K562 (cell line): ENCODE data around the gene HRAS. TPM values are rescaled to one million over a fixed set of nuclear protein-coding genes. Genes with fewer than 3 reads are reported as not detected.

ENCODE experiments used
- ATAC-seq: fragments of 200-7000 bp; cut with Tn5 transposase; 3 replicates; pipeline ENCODE4 v1.9.1; 2020; ENCODE audit warnings: moderate library complexity
- BruUV-seq: library from RNA; stranded (reverse); fragments of 400-500 nt; replicated peaks from 2 replicates; lab custom pipeline; 2021; lab: Mats Ljungman, UMichigan
- CTCF ChIA-PET: fragments of 300-600 bp; formaldehyde crosslinking; extraction: SDS; loops from one replicate; lab custom pipeline; 2021; ENCODE audit warnings: low intra/inter-chr PET ratio; lab: Yijun Ruan, JAX
- POLR2A ChIA-PET: fragments of 300-600, 350-650 bp; sonication (Branson Sonifier 250); formaldehyde crosslinking; extraction: SDS; loops from one replicate; lab custom pipeline; 2021; ENCODE audit warnings: antibody characterized with exemption, inconsistent platforms; lab: Yijun Ruan, JAX
- DNase-seq, 4 experiments: peaks; one replicate each; pipeline versions ENCODE4 v3.0.0 to v3.0.0-alpha.2; 2011 to 2018; ENCODE audit warnings: low spot score in 3 of 4, mixed read lengths in 3 of 4; ENCODE audit errors: extremely low read depth in 1 of 4
- FAIRE-seq: peaks from 2 replicates; lab custom pipeline; 2011; peaks lifted over from hg19 to GRCh38; lab: Jason Lieb, UNC
- H2AFZ ChIP-seq: 2 replicates; pipeline ENCODE4 v1.6.0; 2011; ENCODE audit warnings: low read depth, low read length, control low read depth, inconsistent platforms
- H3K27ac ChIP-seq: fragments of 200-600 bp; 3 replicates; pipeline ENCODE4 v1.8.0; 2011; ENCODE audit warnings: low read depth, mild to moderate bottlenecking, control low read depth, inconsistent platforms, low read length, moderate library complexity, mixed read lengths; ENCODE audit errors: extremely low read depth
- H3K27me3 ChIP-seq, 2 experiments: fragments of 300-600 bp in 1 of 2; 2 replicates in 1 of 2; 3 replicates in 1 of 2; pipeline versions ENCODE4 v1.6.0 to v1.8.0; 2011; ENCODE audit warnings: inconsistent platforms in 2 of 2, low read length in 2 of 2, mild to moderate bottlenecking in 1 of 2, mixed read lengths in 1 of 2, moderate library complexity in 1 of 2; ENCODE audit not compliant: control insufficient read depth in 2 of 2, insufficient read depth in 2 of 2
- H3K36me3 ChIP-seq: fragments of 300-600 bp; 3 replicates; pipeline ENCODE4 v1.8.0; 2011; ENCODE audit warnings: mild to moderate bottlenecking, low read length, inconsistent platforms; ENCODE audit not compliant: control insufficient read depth, insufficient read depth
- H3K4me1 ChIP-seq, 2 experiments: fragments of 200-600 bp in 1 of 2; replicated peaks in 1 of 2; 2 replicates in 1 of 2; 3 replicates in 1 of 2; pipeline versions ENCODE4 v1.5.1 to v1.8.0; 2011; ENCODE audit warnings: inconsistent platforms in 2 of 2, low read length in 2 of 2, mild to moderate bottlenecking in 1 of 2, mixed read lengths in 1 of 2, moderate library complexity in 1 of 2; ENCODE audit not compliant: control insufficient read depth in 2 of 2, insufficient read depth in 2 of 2
- H3K4me2 ChIP-seq: 2 replicates; pipeline ENCODE4 v1.6.1; 2011; ENCODE audit warnings: low read length, control low read depth, inconsistent platforms, mixed read lengths; ENCODE audit not compliant: insufficient read depth
- H3K4me3 ChIP-seq: fragments of 200-600 bp; sonication (generic), shearing (Covaris generic); 2 replicates; pipeline ENCODE4 v1.5.1; 2016; ENCODE audit warnings: control low read depth, inconsistent platforms
- H3K79me2 ChIP-seq: fragments of 200-600 bp; 3 replicates; pipeline ENCODE4 v1.8.0; 2011; ENCODE audit warnings: low read length, inconsistent platforms; ENCODE audit not compliant: control insufficient read depth, insufficient read depth
- H3K9ac ChIP-seq, 2 experiments: 2 replicates each; pipeline versions ENCODE4 v1.6.0 to v1.6.1; 2011; ENCODE audit warnings: low read depth in 2 of 2, low read length in 2 of 2, control low read depth in 1 of 2, inconsistent platforms in 1 of 2, mild to moderate bottlenecking in 1 of 2, mixed read lengths in 1 of 2; ENCODE audit not compliant: insufficient read depth in 1 of 2
- H3K9me1 ChIP-seq: one replicate; pipeline ENCODE4 v1.6.0; 2011; ENCODE audit warnings: inconsistent platforms, mild to moderate bottlenecking, low read length, moderate library complexity; ENCODE audit not compliant: control insufficient read depth, insufficient read depth
- H3K9me3 ChIP-seq: replicated peaks from 2 replicates; pipeline ENCODE4 v1.5.1; 2011; ENCODE audit warnings: low read depth, low read length, inconsistent platforms; ENCODE audit not compliant: control insufficient read depth, insufficient read depth
- H4K20me1 ChIP-seq: replicated peaks from 2 replicates; pipeline ENCODE4 v1.6.1; 2011; ENCODE audit warnings: low read length, inconsistent platforms, mixed read lengths; ENCODE audit not compliant: control insufficient read depth, insufficient read depth
- YY1 ChIP-seq, 3 experiments: IDR thresholded peaks; 2 replicates each; pipeline ENCODE4 v1.6.1; 2011; ENCODE audit warnings: low read length in 2 of 3, mild to moderate bottlenecking in 2 of 3, moderate library complexity in 2 of 3, borderline replicate concordance in 1 of 3, control low read depth in 1 of 3, low read depth in 1 of 3; ENCODE audit not compliant: insufficient read depth in 3 of 3, insufficient replicate concordance in 2 of 3, control insufficient read depth in 1 of 3, insufficient read length in 1 of 3; ENCODE audit errors: extremely low read depth in 1 of 3
- ZBED1 ChIP-seq: IDR thresholded peaks from 2 replicates; pipeline ENCODE4 v1.6.1; 2014
- ZNF165 ChIP-seq: fragments of 250-450 bp; sonication (Bioruptor Pico); IDR thresholded peaks from 2 replicates; pipeline ENCODE4 v1.4.0; 2020; ENCODE audit warnings: borderline replicate concordance
- ZNF274 ChIP-seq: IDR thresholded peaks from 2 replicates; pipeline ENCODE4 v1.6.1; 2011; ENCODE audit warnings: low read depth, mild to moderate bottlenecking, low read length, moderate library complexity, borderline replicate concordance
- WGBS: fragments of 100-300 bp; shearing (Covaris generic); methylation state at CpG from one replicate; pipeline ENCODE4 v1.1.6; 2016; ENCODE audit warnings: low coverage, mixed read lengths; ENCODE audit not compliant: insufficient coverage; ENCODE audit errors: missing lambda C conversion rate; 5-methylcytosine and 5-hydroxymethylcytosine counted together
- in situ Hi-C: fragments of 300-500 bp; cut with MboI; formaldehyde crosslinking; loops from 4 replicates; pipeline ENCODE4 v1.15.0; 2018; ENCODE audit warnings: inconsistent platforms, mixed read lengths
- intact Hi-C: fragments of 100-400 bp; cut with micrococcal nuclease; formaldehyde crosslinking; loops from 2 replicates; pipeline ENCODE4 v1.14.2; 2022
- polyA plus RNA-seq, 8 experiments: library from polyadenylated mRNA; depleted of rRNA in 4 of 8; stranded (reverse) in 5 of 8; unstranded in 3 of 8; fragments of >200 nt; fragmentation: Nextera tagmentation in 2 of 8; fragmentation: Illumina TruSeq in 1 of 8; extraction: Ambion mirVana in 2 of 8; extraction: Trizol in 1 of 8; gene quantifications; 2 replicates each; pipeline versions ENCODE4 v1.2.1 to v1.2.3, GENCODE V29; 2011 to 2014; ENCODE audit warnings: inconsistent platforms in 1 of 8, missing spikeins in 1 of 8
- total RNA-seq, 7 experiments: library from RNA; depleted of rRNA in 6 of 7; stranded (reverse); fragments of >200 nt in 6 of 7; fragmentation: Illumina TruSeq in 2 of 7; extraction: Trizol in 2 of 7; gene quantifications; 2 replicates each; pipeline versions ENCODE4 v1.2.1 to v1.2.3, GENCODE V29; 2011 to 2021; ENCODE audit warnings: low replicate concordance in 1 of 7
- TF ChIP-seq, protein P1 (sequence below): IDR thresholded peaks from 2 replicates; pipeline ENCODE4 v1.6.1; 2016; ENCODE audit warnings: missing genetic modification characterization, missing compliant biosample characterization
- TF ChIP-seq, protein P2 (sequence below): fragments of 450-650 bp; formaldehyde crosslinking; IDR thresholded peaks from 2 replicates; pipeline ENCODE4 v1.4.0; 2020; ENCODE audit warnings: mild to moderate bottlenecking, mixed read lengths
- TF ChIP-seq, protein P3 (sequence below): fragments of 450-650 bp; IDR thresholded peaks from 2 replicates; pipeline ENCODE4 v1.7.1; 2018; ENCODE audit warnings: mild to moderate bottlenecking, low read depth; ENCODE audit not compliant: partially characterized antibody

HRAS gene
- total and polyA plus RNA-seq, 9 of the 15 experiments (the other 6 are each of a cell fraction or from before 2014, with no cell fraction given) = 2.8 to 73.5 (median 29.6) TPM

DNA sequence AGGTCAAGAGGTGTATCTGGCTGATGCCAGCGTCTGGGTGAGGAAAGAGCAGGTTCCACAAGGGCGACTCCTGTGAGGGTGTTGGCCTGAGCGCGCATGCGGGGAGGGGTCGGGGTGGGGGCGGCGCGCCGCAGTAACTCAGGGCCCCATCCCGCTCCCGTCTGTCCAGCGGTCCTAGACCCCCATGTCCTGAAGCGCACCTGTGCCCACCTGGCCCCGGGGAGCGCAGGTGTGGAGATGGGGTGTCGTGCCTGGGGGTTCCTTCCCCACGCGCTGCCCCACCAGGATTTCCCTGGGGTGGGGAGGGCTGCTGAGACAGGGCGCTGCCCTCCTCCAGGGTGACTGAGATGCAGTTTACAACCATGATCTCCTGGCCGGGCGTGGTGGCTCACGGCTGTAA, 49.2 kb downstream of the HRAS start:
- no peak overlapping the region for H2AFZ ChIP-seq
- FAIRE-seq (no peak), ATAC-seq (no peak)
- no peak overlapping the region for H3K9ac ChIP-seq
- POLR2A ChIA-PET = no interaction called here
- H4K20me1 ChIP-seq = no peaks in the 10 kb centered on the region
- intact Hi-C loops = no loop called here
- 100% methylated on average over 3 of the region's 23 CpGs for WGBS
- H3K4me3 ChIP-seq = no peak overlapping the region
- peaks cover 0 to 24% of the 10 kb centered on the region in 2 experiments; a peak in 2 of 5 replicates for H3K4me1 ChIP-seq
- H3K36me3 ChIP-seq = peaks cover 51% of the 10 kb centered on the region; the same call in 2 of the 3 replicates
- H3K4me2 ChIP-seq = no peak overlapping the region
- peaks cover 18% of the 10 kb centered on the region for H3K79me2 ChIP-seq
- H3K9me1 ChIP-seq = no peaks in the 10 kb centered on the region
- TF ChIP-seq, protein P1, sequence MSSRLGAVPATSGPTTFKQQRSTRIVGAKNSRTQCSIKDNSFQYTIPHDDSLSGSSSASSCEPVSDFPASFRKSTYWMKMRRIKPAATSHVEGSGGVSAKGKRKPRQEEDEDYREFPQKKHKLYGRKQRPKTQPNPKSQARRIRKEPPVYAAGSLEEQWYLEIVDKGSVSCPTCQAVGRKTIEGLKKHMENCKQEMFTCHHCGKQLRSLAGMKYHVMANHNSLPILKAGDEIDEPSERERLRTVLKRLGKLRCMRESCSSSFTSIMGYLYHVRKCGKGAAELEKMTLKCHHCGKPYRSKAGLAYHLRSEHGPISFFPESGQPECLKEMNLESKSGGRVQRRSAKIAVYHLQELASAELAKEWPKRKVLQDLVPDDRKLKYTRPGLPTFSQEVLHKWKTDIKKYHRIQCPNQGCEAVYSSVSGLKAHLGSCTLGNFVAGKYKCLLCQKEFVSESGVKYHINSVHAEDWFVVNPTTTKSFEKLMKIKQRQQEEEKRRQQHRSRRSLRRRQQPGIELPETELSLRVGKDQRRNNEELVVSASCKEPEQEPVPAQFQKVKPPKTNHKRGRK (tag) = no peak
- TF ChIP-seq ZBED1 = no peak
- no peak for TF ChIP-seq ZNF274
- TF ChIP-seq ZNF165 (CRISPR knock-in tag) = no peak
- TF ChIP-seq, protein P2, sequence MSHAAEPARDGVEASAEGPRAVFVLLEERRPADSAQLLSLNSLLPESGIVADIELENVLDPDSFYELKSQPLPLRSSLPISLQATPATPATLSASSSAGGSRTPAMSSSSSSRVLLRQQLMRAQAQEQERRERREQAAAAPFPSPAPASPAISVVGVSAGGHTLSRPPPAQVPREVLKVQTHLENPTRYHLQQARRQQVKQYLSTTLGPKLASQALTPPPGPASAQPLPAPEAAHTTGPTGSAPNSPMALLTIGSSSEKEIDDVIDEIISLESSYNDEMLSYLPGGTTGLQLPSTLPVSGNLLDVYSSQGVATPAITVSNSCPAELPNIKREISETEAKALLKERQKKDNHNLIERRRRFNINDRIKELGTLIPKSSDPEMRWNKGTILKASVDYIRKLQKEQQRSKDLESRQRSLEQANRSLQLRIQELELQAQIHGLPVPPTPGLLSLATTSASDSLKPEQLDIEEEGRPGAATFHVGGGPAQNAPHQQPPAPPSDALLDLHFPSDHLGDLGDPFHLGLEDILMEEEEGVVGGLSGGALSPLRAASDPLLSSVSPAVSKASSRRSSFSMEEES (CRISPR knock-in tag) = no peak
- TF ChIP-seq, protein P3, sequence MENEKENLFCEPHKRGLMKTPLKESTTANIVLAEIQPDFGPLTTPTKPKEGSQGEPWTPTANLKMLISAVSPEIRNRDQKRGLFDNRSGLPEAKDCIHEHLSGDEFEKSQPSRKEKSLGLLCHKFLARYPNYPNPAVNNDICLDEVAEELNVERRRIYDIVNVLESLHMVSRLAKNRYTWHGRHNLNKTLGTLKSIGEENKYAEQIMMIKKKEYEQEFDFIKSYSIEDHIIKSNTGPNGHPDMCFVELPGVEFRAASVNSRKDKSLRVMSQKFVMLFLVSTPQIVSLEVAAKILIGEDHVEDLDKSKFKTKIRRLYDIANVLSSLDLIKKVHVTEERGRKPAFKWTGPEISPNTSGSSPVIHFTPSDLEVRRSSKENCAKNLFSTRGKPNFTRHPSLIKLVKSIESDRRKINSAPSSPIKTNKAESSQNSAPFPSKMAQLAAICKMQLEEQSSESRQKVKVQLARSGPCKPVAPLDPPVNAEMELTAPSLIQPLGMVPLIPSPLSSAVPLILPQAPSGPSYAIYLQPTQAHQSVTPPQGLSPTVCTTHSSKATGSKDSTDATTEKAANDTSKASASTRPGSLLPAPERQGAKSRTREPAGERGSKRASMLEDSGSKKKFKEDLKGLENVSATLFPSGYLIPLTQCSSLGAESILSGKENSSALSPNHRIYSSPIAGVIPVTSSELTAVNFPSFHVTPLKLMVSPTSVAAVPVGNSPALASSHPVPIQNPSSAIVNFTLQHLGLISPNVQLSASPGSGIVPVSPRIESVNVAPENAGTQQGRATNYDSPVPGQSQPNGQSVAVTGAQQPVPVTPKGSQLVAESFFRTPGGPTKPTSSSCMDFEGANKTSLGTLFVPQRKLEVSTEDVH = no peak
- no peak for TF ChIP-seq YY1 (IDR thresholded peaks at IDR 0.05; ENCODE audit: borderline replicate concordance in 1 of 3, control insufficient read depth in 1 of 3, extremely low read depth in 1 of 3, insufficient read depth in 3 of 3, insufficient read length in 1 of 3, insufficient replicate concordance in 2 of 3, low read depth in 1 of 3, low read length in 2 of 3)
- TF ChIP-seq, all 486 proteins: peak for 0
- no TSS peak for BruUV-seq
- H3K27ac ChIP-seq = no peak overlapping the region
- in situ Hi-C loops = no loop called here
- DNase-seq = no peak
- peaks cover 11% of the 10 kb centered on the region for H3K9me3 ChIP-seq
- no peaks in the 10 kb centered on the region for H3K27me3 ChIP-seq
- CTCF ChIA-PET = no interaction called here
